Amygdala (tissue), 56 donors: ENCODE results near the gene NNT.
A peak's percentile ranks its signal among the peaks of the same experiment; 100 is the strongest.
"Not testable (repeated sequence)": the region's sequence is repeated elsewhere in the genome, so short reads cannot be mapped to it uniquely, and the experiment has no call there.

Experiments used
- DNase-seq, 56 donors: peaks; one replicate each; lab custom pipeline; 2025; lab: John Stamatoyannopoulos, UW

NNT gene

DNA sequence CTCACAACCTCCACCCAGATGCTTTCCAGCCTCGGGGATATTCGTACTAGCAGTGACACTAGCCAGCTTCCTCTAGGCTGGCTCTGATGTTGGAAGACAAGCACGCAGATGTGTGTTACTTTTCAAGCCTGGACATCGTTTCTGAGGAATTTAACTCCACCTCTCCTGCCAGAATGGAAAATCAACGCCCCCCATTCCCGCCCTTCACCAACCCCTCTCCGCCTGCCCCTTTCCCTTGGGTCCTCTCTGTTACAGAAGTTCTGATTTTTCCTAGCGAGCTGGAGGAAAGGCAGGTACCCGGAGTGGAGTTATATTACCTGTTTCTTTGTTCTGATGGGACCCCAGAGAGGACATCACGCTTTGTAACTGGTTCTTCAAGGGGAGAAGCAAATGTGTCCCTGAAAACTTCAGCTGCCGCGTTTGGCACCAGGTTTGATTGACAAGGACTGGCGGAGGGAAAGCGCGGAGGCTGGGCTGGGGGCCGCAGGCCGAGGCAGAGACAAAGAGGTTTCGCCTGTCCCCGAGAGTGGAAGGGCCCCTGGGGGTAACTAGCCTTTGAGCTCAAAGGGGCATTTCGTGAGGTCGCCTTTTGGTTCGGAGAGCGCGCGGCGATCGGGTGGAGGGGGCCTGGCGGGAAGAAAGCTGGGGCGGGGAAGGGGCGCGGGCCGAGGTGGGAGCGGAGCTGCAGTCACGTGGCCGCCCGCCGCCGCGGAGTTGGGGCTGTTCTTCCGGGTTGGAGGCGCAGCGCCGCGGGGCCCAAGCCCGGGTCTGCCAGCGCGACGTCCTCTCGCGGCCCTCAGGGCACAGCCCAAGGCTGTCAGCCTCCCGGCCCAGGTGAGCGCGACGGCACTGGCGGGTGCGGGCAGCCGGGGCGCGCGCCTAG is at the start of gene NNT:
Gene NNT (plus strand): TSS at position 720 of the 883 bp plus-strand sequence. CDS start 6,016 bp downstream, outside the sequence.
- DNase-seq = peak in 53 of 56 donors; percentile 20 to 86 (median 63)

DNA sequence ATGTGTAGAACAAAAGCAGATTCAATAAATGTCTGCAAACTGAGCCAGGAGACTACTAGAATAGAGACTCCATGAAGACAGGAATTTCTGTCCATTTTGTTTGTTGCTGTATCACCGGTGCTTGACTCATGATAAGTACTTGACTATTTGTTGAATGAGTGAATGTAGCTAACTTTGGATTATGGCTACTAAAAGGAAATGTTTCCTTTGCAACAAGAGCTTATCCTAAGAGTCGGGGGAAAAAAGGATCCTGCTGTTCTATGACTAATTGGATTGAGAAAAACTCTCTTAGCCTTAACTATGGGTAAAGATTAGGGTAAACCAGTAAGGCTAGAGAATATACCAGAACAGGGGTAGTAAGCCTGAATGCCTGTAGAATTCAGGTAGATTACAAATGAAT is 49.6 kb upstream of the NNT start:
- DNase-seq = no peak

DNA sequence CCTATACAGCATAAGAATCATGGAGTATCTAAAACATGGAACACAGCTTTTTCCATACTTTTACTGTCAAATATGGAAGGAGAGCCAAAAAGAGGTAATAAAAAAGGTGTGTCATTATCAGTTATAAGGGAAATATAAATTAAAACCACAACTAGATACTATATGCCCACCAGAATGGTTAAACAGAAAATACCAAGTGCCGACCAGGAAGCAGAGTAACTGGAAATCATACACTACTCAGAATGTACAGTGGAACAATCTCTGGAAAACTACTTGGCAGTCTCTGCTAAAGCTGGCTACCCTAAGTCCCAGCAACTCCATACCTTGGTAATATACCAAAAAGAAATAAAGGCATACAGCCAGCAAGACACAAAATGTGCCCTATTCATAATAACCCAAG is 48.5 kb upstream of the NNT start:
- DNase-seq = no peak

DNA sequence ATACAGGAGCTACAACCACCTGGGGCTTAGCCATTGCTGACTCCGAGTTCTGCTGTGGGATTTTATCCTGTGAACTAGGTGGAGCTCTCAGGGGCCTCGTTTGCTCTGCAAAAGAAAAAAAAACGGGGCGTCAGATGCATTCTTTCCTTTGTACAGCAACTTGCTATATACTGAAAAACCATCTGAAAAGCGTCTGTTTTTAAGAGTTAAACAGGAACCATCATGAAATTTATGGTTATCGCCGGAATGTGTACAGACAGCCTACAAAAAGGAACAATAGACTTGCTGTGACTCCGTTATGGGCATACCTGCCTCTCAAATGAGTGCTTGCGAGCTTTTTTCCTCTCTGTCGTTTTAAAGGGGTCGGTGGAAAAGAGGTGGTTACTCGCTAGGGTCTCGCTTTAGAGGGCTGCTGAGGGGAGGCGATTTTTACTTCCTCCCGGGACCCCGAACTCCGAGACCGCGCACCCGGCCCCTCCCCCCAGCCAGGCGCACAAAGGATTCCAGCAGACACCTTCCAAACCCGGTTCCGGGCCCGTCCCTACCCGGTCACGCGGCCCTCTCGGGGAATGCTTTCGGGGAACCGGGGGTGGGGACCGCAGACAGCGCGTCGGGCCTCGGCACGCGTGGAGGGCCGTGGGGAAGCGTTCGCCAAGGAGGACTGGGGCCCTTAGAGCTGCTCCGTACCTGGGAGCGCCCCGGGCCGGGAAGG is 46.9 kb upstream of the NNT start:
- DNase-seq = peak in 46 of 56 donors; percentile 1 to 65 (median 22)

DNA sequence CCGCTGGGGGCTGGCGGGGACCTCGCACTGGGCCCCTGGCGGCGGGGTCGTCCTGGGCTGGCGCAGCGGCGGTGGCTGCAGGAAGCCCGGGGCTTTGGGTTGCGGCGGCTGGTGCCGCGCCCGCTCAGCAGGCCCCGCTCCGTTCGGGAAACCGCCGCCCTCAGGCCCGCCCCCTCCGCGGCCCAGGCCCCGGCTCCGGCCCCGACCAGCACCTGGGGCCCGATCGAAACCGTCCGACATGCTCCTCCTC is 46.4 kb upstream of the NNT start:
- DNase-seq = not testable (repeated sequence)

DNA sequence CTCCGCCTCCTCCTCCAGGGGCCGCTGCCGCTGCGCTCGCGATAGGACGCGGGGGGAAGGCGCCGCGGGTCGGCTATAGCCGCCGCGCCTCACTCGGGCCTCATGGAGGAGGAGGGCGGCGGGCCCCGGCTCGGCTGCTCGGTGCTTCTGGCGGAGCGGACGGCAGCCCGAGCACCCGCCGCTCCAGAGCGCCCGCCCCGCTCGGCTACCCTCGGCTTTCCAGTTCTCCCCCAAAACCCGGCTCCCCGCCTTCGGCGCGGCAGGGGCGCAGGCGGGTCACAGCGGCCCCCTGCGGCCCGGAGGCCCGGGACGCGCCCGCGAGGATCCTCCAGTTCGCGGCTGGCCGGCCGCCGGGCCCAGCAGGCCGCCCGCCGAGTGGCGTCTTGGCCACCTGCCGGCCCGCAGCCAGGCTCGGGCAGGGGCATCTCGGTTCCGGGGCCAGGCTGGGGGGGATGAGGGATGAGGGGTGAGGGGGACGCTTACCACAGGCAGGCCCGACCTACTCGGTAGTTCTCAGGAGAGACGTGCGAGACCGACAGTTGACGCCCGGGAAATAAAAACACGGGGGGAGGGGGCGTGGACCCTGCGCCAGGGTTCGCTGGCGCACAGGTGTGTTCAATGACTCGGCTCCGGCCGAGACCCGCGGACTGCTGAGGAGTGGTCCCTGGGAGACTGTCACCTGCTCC is 46.0 kb upstream of the NNT start, which contains the start of gene PAIP1:
Gene PAIP1 (minus strand): TSS at position 221 of the 686 bp plus-strand sequence. CDS start 231 bp downstream, outside the sequence.
- peak in 51 of 56 donors; percentile 27 to 91 (median 74) for DNase-seq

DNA sequence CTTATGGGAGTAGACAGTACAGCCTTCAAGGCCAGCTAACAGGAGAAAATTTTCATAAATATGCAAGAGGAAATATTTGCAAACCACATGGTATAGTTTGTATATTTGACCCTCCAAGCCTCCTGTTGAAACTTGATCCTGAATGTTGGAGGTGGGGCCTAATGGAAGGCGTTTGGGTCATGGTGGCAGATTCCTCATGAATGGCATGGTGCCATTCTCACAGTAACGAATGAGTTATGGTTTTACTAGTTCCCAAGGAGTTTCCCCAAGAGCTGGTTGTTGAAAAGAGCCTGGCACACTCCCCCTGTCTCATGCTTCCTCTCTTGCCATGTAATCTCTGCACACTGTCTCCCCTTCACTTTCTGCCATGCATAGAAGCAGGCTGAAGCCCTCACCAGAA is 42.9 kb upstream of the NNT start:
- DNase-seq = no peak

DNA sequence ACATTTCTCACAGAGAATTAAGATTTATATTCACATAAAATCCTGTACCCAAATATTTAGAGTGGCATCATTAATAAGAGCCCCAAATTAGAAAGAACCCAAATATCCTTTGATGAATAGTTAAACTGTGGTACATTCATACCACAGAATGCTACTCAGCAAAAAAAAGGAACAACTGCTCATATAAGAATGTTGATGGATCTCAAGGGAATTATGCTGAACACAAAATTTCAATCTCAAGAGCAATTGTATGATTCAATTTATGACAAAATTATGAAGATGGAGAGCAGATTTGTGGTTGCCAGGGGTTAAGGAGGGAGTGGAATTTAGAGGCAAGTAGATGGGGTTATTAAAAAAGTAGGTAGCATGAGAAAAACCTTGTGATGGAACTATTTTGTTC is 41.6 kb upstream of the NNT start:
- no peak for DNase-seq

DNA sequence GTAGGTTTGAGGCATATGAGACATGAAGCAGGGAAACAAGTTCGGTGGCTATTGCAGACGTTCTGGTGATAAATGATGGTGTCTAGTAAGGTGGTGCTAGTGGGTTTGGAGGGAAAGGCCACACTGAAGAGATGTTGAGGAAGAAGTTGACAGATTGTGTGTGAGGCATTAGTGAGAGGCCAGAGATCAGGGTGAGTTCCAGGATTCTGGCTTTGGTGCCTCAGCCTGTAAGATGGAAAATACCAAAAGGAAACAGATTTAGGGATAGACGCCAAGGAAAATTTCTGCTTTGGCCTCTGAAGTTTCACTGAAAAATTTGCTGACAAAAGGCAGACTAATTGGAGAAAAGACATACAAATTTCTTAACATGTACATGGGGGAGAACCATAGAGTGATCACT is 39.7 kb upstream of the NNT start:
- no peak for DNase-seq

DNA sequence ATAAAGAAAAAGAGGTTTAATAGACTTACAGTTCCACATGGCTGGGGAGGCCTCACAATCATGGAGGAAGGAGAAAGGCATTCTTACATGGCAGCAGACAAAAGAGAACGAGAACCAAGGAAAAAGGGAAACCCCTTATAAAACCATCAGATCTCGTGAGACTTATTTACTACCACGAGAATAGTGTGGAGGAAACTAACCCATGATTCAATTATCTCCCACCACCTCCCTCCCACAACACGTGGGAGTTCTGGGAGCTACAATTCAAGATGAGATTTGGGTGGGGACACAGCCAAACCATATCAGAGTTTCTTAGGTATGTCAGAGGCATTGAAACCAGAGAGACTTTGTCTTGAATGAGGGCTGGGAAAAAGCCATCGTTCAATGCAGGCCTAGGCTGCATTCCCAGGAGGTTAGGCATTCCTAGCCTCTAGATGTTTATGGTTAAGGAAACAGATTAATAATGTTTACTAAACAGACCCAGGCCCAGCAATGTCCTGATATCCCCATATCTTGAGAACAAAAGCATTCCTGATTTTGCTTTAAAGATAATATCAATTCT is 38.6 kb upstream of the NNT start:
- DNase-seq = no peak

DNA sequence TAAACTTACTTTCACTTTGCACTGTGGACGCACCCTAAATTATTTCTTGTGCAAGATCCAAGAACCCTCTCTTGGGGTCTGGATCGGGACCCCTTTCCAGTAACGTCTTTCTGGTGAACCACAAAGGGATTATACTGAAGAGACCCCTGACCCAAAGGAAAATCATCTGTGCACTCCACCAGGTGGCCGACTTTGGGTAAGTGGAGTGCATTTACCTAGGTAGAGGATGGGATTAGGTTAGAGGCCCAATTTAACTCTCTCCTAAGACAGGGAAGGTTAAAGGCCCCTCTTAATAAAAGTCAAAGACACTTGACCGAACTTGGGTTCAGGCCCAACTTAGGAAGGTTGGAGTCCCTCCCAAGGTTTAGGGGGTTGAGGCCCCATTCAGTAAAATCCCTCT is 37.9 kb upstream of the NNT start:
- DNase-seq = no peak

DNA sequence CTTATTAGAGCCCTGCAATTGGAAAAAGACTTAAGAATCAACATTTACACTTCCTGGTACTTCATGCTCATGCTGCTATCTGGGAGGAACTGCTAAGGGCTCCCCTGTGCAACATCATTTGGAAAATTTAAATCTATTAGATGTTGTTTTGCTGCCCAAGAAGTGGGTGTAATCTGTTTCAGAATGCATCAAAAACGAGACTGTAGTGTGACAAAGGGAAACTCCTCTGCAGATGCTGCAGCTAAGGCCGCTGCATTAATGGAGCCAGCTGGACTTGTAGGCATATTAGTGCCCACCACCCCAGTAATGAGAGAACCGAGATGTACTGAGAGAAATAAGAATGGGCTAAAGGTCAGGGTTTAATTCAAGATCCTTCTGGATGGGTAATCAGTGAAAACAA is 35.0 kb upstream of the NNT start:
- no peak for DNase-seq

DNA sequence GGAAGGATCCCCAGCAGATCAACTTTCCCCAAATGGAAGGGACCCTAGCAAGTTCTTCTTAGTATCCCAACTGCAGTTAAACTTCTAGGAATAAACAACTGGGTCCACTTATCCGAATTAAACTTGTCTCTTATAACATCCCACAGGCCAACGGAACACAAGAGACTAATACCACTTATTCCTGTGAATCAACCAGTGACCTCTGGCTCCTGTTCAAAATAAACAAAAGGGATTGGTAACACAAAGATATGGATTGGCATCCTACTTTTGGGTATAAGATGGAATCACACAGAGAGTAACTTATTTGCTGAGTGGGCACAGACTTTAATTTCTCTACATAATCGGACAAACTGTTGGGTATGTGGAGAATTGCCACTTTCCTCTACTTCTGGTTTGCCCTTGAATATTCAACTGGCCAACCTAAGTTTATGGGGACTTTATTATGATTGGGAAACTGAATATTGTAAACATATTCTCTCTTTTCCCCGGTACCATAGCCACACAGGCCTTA is 33.7 kb upstream of the NNT start:
- no peak for DNase-seq

DNA sequence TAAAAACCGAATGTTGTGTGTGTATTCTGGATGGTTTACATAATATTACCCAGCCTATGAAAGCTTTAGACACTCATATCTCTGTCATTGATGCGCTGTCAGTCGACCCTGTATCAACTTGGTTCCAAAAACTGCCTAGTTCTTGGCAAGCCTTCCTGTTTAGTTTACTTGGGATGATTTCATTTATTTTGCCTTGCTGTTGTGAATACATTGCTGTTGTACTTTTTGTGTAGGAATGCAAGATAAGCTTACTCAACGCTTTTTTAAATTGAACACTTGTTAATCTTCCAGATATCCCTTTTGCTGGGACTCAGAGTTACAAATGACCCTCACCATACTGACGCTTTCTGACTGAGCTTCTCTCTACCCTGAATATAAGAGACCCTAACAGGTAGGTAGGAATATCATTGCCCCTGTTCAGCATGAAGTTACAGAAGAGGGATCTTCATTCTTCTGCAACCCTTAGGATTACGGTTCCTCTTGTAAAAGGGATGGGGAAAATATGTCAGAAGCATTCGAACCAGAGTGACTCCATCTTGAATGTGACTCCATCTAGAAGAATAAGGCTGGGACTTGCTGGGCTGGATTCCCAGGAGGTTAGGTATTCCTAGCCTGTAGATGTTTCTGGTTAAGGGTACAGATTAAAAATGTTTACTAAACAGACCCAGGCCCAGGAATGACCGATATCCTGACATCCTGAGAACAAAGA is 32.4 kb upstream of the NNT start:
- no peak for DNase-seq

DNA sequence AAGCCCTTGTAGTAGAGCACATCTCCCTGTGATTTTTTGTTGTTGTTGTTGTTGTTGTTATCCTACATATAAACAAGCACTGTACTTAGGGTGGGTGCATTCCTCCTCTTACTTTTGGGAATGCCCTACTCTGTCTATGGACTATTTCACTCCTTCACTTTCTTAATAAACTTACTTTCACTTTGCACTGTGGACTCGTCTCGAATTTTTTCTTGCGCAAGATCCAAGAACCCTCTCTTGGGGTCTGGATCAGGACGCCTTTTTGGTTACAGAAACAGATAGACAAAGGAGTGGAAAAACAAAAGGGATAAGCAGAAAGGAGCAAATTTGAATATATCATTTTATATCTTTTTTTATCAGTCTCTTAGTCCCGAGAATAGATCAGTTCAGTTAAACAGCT is 31.7 kb upstream of the NNT start:
- DNase-seq = no peak

DNA sequence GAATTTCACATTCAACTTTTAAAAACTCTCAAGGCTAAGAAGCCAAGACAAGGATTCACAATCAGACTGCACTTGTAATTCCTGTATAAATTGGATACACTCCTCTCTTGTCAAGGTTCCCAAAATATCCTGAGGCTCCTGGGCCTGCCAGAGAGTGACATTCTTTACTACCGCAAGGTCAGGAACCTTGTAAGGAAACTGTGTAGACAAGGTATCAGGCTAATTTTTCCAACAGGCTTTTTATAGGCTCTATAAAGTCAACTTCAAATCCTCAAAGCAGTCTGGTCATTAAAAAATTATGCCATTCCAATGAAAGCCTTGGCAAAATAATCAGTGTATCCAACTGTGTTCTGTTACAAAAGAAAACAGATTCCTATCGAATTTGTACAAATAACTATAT is 30.6 kb upstream of the NNT start:
- DNase-seq = no peak

DNA sequence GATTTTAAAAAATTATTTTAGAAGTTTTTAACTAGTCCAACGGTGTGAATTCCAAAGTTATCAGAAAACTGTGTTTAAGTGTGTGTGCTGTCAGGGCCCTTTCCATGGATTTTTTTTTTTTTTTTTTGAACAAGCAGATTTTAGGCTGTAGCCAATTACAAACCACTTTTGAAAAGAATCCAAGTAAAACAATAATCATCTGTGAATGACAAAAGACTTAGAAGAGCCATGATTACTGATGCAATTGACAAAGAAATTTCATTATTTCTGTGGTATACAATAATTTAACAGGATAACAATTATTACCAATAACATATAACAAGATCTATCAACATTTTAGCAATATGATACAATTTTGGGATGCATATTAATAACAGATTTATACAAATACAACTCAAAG is 29.9 kb upstream of the NNT start:
- DNase-seq = no peak

DNA sequence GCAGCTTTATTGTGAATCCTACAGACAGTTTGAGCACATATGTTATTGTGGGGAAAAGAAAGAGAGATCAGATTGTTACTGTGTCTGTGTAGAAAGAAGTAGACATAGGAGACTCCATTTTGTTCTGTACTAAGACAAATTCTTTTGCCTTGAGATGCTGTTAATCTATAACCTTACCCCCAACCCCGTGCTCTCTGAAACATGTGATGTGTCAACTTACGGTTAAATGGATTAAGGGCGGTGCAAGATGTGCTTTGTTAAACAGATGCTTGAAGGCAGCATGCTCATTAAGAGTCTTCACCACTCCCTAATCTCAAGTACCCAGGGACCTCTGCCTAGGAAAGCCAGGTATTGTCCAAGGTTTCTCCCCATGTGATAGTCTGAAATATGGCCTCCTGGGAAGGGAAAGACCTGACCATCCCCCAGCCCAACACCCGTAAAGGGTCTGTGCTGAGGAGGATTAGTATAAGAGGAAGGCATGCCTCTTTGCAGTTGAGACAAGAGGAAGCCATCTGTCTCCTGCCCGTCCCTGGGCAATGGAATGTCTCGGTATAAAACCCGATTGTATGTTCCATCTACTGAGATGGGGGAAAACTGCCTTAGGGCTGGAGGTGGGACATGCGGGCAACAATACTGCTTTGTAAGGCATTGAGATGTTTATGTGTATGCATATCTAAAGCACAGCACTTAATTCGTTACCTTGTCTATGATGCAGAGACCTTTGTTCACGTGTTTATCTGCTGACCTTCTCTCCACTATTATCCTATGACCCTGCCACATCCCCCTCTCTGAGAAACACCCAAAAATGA is 22.4 kb upstream of the NNT start:
- not testable (repeated sequence) for DNase-seq

DNA sequence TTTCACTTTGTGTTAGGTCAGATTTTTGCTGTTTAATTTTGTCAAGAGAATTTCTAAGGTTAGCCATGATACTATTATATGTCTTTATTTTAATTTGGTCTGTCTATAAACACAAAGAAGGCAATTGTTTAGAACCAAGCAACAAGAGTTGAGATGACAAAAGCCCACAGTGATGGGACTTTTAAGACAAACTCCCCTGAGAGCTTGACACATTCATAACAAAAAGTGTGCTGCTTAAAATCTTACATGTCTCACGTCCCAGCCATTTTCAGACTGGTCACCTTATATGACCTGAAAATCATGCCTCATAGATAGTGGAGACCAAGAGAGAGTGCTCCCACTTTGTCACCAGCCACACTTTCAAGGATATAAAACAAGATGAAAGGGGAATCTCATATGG is 21.6 kb upstream of the NNT start:
- DNase-seq = no peak
